ENCODE measurements around the gene MZT2B. TPM values are rescaled to one million over a fixed set of nuclear protein-coding genes. Genes with fewer than 3 reads are reported as not detected.
A peak's percentile ranks its signal among the peaks of the same experiment; 100 is the strongest.
"Not testable (repeated sequence)": the region's sequence is repeated elsewhere in the genome, so short reads cannot be mapped to it uniquely, and the experiment has no call there.

MZT2B gene
- polyA plus RNA-seq, 3 donors = 28.8 to 66.8 (median 64.9) TPM

DNA sequence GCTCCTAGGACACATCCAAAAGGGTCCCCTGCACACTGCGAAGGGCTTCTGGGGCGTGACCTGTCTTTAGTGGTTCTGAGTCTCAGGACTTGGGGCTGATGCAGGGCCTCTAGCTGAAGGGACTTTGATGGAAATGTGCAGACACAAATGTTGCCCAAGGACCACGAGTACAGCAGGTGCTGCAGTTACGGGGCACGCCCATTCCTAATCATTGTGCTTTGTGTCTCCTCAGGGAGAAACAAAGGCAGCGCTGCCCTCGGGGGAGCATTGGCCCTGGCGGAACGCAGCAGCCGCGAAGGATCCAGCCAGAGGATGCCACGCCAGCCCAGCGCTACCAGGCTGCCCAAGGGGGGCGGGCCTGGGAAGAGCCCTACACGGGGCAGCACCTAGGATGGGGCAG is 8.2 kb downstream of the MZT2B start:
- intact Hi-C loops (cut with micrococcal nuclease) = no loop called here
- DNase-seq = no peak
- peaks cover 0 to 3% (median 1%) of the 10 kb centered on the region in 3 donors for H3K27me3 Mint-ChIP-seq (ENCODE audit: low read depth in 3 of 3)

DNA sequence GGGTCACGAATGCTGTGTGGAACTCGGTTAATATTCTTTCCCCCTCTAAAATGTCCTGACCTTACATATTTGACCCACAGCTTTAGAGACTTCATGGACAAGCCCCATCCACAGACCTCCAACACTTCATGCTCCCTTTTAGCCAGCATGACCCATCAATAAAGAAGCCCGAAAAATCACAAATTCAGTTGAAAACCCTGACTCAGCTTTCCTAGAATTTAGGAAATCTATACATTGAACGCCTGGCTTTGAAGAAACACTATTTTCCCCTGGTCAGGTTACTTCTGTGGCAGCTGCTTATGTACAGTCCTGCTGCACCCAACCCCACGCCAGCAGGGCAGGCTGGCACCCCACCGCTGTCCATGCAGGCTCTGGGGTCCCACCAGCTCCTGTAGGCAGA is 9.3 kb downstream of the MZT2B start:
- H3K9ac ChIP-seq (ENCODE audit: insufficient read depth, low read length, poor library complexity, severe bottlenecking); intact Hi-C loops (cut with micrococcal nuclease); H3K27me3 Mint-ChIP-seq (ENCODE audit: low read depth in 3 of 3); H3K4me1 ChIP-seq (ENCODE audit: control insufficient read depth in 1 of 2, insufficient read depth in 2 of 2, low read length in 2 of 2); H3K36me3 ChIP-seq (replicated peaks in 1 of 2; ENCODE audit: control insufficient read depth in 1 of 2, insufficient read depth in 2 of 2, low read length in 2 of 2); H3K27me3 ChIP-seq (ENCODE audit: control insufficient read depth in 2 of 2, insufficient read depth in 2 of 2, low read length in 2 of 2); H3K4me1 Mint-ChIP-seq; H4K20me1 ChIP-seq (ENCODE audit: insufficient read depth, low read length); H3K79me2 ChIP-seq (ENCODE audit: insufficient read depth, low read length); H2AFZ ChIP-seq (ENCODE audit: insufficient read depth, low read depth, low read length, poor library complexity, severe bottlenecking); H3K9me3 ChIP-seq (replicated peaks in 1 of 2; ENCODE audit: control insufficient read depth in 1 of 2, insufficient read depth in 1 of 2, low read length in 2 of 2); DNase-seq; H3K4me3 ChIP-seq (replicated peaks in 1 of 3; ENCODE audit: low read depth in 2 of 3, low read length in 3 of 3); H3K27ac ChIP-seq (ENCODE audit: low read depth in 1 of 2, low read length in 2 of 2); H3K4me3 Mint-ChIP-seq; H3K4me2 ChIP-seq (replicated peaks; ENCODE audit: extremely low read depth, low read length, poor library complexity, severe bottlenecking); H3K9me3 Mint-ChIP-seq: not testable (repeated sequence)
- WGBS (ENCODE audit: insufficient coverage) = 91% methylated on average over 4 of the region's 6 CpGs
- Mint-ChIP-seq H3K36me3 (peaks cover 5 to 37% of the 10 kb centered on the region in 2 donors), H3K27ac (peak overlapping the region in 1 of 7 donors; percentile 40)

More for the DNA sequence above, 8.2 kb downstream of the MZT2B start:
- Histone ChIP-seq H3K36me3 (replicated peaks in 1 of 2; ENCODE audit: control insufficient read depth in 1 of 2, insufficient read depth in 2 of 2, low read length in 2 of 2) (peaks cover 0 to 3% of the 10 kb centered on the region in 2 donors), H3K9ac (ENCODE audit: insufficient read depth, low read length, poor library complexity, severe bottlenecking) (no peak overlapping the region), H3K4me1 (ENCODE audit: control insufficient read depth in 1 of 2, insufficient read depth in 2 of 2, low read length in 2 of 2) (no peaks in the 10 kb centered on the region), H3K4me2 (replicated peaks; ENCODE audit: extremely low read depth, low read length, poor library complexity, severe bottlenecking) (no peak overlapping the region), H3K79me2 (ENCODE audit: insufficient read depth, low read length) (peaks cover 5% of the 10 kb centered on the region), H3K27ac (ENCODE audit: low read depth in 1 of 2, low read length in 2 of 2) (no peak overlapping the region), H4K20me1 (ENCODE audit: insufficient read depth, low read length) (no peaks in the 10 kb centered on the region), H3K4me3 (replicated peaks in 1 of 3; ENCODE audit: low read depth in 2 of 3, low read length in 3 of 3) (no peak overlapping the region), H2AFZ (ENCODE audit: insufficient read depth, low read depth, low read length, poor library complexity, severe bottlenecking) (no peak overlapping the region), H3K27me3 (ENCODE audit: control insufficient read depth in 2 of 2, insufficient read depth in 2 of 2, low read length in 2 of 2) (no peaks in the 10 kb centered on the region), H3K9me3 (replicated peaks in 1 of 2; ENCODE audit: control insufficient read depth in 1 of 2, insufficient read depth in 1 of 2, low read length in 2 of 2) (no peaks in the 10 kb centered on the region)
- H3K9me3 Mint-ChIP-seq = no peaks in the 10 kb centered on the region
- peaks cover 2% of the 10 kb centered on the region for H3K4me1 Mint-ChIP-seq
- TF ChIP-seq, protein P1, sequence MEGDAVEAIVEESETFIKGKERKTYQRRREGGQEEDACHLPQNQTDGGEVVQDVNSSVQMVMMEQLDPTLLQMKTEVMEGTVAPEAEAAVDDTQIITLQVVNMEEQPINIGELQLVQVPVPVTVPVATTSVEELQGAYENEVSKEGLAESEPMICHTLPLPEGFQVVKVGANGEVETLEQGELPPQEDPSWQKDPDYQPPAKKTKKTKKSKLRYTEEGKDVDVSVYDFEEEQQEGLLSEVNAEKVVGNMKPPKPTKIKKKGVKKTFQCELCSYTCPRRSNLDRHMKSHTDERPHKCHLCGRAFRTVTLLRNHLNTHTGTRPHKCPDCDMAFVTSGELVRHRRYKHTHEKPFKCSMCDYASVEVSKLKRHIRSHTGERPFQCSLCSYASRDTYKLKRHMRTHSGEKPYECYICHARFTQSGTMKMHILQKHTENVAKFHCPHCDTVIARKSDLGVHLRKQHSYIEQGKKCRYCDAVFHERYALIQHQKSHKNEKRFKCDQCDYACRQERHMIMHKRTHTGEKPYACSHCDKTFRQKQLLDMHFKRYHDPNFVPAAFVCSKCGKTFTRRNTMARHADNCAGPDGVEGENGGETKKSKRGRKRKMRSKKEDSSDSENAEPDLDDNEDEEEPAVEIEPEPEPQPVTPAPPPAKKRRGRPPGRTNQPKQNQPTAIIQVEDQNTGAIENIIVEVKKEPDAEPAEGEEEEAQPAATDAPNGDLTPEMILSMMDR (IDR thresholded peaks at IDR 0.05) = no peak
- H3K27ac Mint-ChIP-seq = no peak overlapping the region
- peaks cover 5 to 37% of the 10 kb centered on the region in 2 donors for H3K36me3 Mint-ChIP-seq
- H3K4me3 Mint-ChIP-seq = no peak overlapping the region
- 85% methylated on average over 13 of the region's 15 CpGs for WGBS (ENCODE audit: insufficient coverage)

DNA sequence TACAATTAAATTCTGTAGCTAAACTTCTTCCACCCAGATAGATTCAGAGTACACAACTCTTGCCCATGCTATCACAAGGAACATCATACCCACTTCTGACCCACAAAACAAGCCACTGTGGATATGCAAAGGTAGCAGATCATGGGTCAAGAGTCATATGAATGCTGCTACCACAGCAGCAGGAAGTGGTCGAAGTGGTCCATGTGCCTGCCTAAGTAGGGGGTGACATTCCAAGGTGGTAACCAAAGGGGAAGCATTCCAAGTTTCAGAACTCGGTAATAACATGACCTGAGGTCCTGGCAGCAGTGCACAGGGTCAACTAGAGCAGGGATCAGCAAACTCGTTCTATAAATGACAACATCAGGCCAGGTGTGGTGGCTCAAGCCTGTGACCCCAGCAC is 10.4 kb downstream of the MZT2B start:
- H3K36me3 ChIP-seq (replicated peaks in 1 of 2; ENCODE audit: control insufficient read depth in 1 of 2, insufficient read depth in 2 of 2, low read length in 2 of 2); H3K79me2 ChIP-seq (ENCODE audit: insufficient read depth, low read length); H3K4me2 ChIP-seq (replicated peaks; ENCODE audit: extremely low read depth, low read length, poor library complexity, severe bottlenecking); DNase-seq; H3K4me1 ChIP-seq (ENCODE audit: control insufficient read depth in 1 of 2, insufficient read depth in 2 of 2, low read length in 2 of 2); H3K9ac ChIP-seq (ENCODE audit: insufficient read depth, low read length, poor library complexity, severe bottlenecking); intact Hi-C loops (cut with micrococcal nuclease); H3K4me1 Mint-ChIP-seq; H2AFZ ChIP-seq (ENCODE audit: insufficient read depth, low read depth, low read length, poor library complexity, severe bottlenecking); H4K20me1 ChIP-seq (ENCODE audit: insufficient read depth, low read length); H3K9me3 Mint-ChIP-seq; H3K4me3 ChIP-seq (replicated peaks in 1 of 3; ENCODE audit: low read depth in 2 of 3, low read length in 3 of 3); H3K9me3 ChIP-seq (replicated peaks in 1 of 2; ENCODE audit: control insufficient read depth in 1 of 2, insufficient read depth in 1 of 2, low read length in 2 of 2); H3K27ac Mint-ChIP-seq; H3K27me3 ChIP-seq (ENCODE audit: control insufficient read depth in 2 of 2, insufficient read depth in 2 of 2, low read length in 2 of 2); H3K27me3 Mint-ChIP-seq (ENCODE audit: low read depth in 3 of 3); H3K4me3 Mint-ChIP-seq; H3K27ac ChIP-seq (ENCODE audit: low read depth in 1 of 2, low read length in 2 of 2): not testable (repeated sequence)
- WGBS (ENCODE audit: insufficient coverage) = no CpG with 5 or more reads among the region's 3 CpGs
- peaks cover 5 to 35% of the 10 kb centered on the region in 2 donors for H3K36me3 Mint-ChIP-seq

DNA sequence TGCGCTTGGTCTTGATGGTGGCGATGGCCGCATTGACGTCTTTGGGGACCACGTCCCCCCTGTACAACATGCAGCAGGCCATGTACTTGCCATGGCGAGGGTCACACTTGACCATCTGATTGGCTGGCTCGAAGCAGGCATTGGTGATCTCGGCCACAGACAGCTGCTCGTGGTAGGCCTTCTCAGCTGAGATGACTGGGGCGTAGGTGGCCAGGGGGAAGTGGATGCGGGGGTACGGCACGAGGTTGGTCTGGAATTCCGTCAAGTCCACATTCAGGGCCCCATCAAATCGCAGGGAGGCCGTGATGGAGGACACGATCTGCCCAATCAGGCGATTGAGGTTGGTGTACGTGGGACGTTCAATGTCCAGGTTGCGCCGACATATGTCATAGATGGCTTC is 11.8 kb downstream of the MZT2B start:
- H4K20me1 ChIP-seq (ENCODE audit: insufficient read depth, low read length); H3K79me2 ChIP-seq (ENCODE audit: insufficient read depth, low read length); H3K9ac ChIP-seq (ENCODE audit: insufficient read depth, low read length, poor library complexity, severe bottlenecking); H2AFZ ChIP-seq (ENCODE audit: insufficient read depth, low read depth, low read length, poor library complexity, severe bottlenecking); H3K36me3 ChIP-seq (replicated peaks in 1 of 2; ENCODE audit: control insufficient read depth in 1 of 2, insufficient read depth in 2 of 2, low read length in 2 of 2); H3K9me3 ChIP-seq (replicated peaks in 1 of 2; ENCODE audit: control insufficient read depth in 1 of 2, insufficient read depth in 1 of 2, low read length in 2 of 2); H3K27me3 Mint-ChIP-seq (ENCODE audit: low read depth in 3 of 3); H3K4me1 Mint-ChIP-seq; H3K27me3 ChIP-seq (ENCODE audit: control insufficient read depth in 2 of 2, insufficient read depth in 2 of 2, low read length in 2 of 2); H3K4me3 Mint-ChIP-seq; DNase-seq; H3K27ac ChIP-seq (ENCODE audit: low read depth in 1 of 2, low read length in 2 of 2); H3K9me3 Mint-ChIP-seq; intact Hi-C loops (cut with micrococcal nuclease); H3K4me1 ChIP-seq (ENCODE audit: control insufficient read depth in 1 of 2, insufficient read depth in 2 of 2, low read length in 2 of 2); H3K4me2 ChIP-seq (replicated peaks; ENCODE audit: extremely low read depth, low read length, poor library complexity, severe bottlenecking); H3K4me3 ChIP-seq (replicated peaks in 1 of 3; ENCODE audit: low read depth in 2 of 3, low read length in 3 of 3): not testable (repeated sequence)
- Mint-ChIP-seq H3K36me3 (peaks cover 5 to 25% of the 10 kb centered on the region in 2 donors), H3K27ac (peak overlapping the region in 1 of 7 donors; percentile 11)
- WGBS (ENCODE audit: insufficient coverage) = 67% methylated on average over 7 of the region's 22 CpGs

Data from CD14-positive monocyte (primary cell).